Activated B cell treated with CpG ODN at 0.5 μM for 24 hours (primary cell): ENCODE measurements around the gene POC5. TPM values are rescaled to one million over a fixed set of nuclear protein-coding genes. Genes with fewer than 3 reads are reported as not detected.
A peak's percentile ranks its signal among the peaks of the same experiment; 100 is the strongest.

Source experiments
- ATAC-seq: fragments of 200-7000 bp; cut with Tn5 transposase; one replicate; pipeline ENCODE4 v1.10.0; 2021; ENCODE audit warnings: low read depth, mild to moderate bottlenecking, moderate library complexity
- CTCF ChIA-PET: fragments of 350-600 bp; sonication (Branson Sonifier 250); formaldehyde crosslinking; loops from one replicate; lab custom pipeline; 2021; ENCODE audit warnings: antibody characterized with exemption; lab: Charles Lee
- POLR2A ChIA-PET: fragments of 350-600 bp; sonication (Branson Sonifier 250); formaldehyde crosslinking; loops from one replicate; lab custom pipeline; 2021; ENCODE audit warnings: antibody characterized with exemption; lab: Charles Lee
- DNase-seq: peaks from one replicate; pipeline ENCODE4 v3.0.0; 2022
- H3K27ac Mint-ChIP-seq: one replicate; pipeline ENCODE4 v1.8.0; 2020; ENCODE audit warnings: mixed read lengths
- H3K27me3 Mint-ChIP-seq: one replicate; pipeline ENCODE4 v1.8.0; 2021; ENCODE audit warnings: mixed read lengths
- H3K36me3 Mint-ChIP-seq: one replicate; pipeline ENCODE4 v1.8.0; 2021; ENCODE audit warnings: low read depth, mixed read lengths
- H3K4me1 Mint-ChIP-seq: one replicate; pipeline ENCODE4 v1.8.0; 2021; ENCODE audit warnings: mixed read lengths
- H3K4me3 Mint-ChIP-seq: one replicate; pipeline ENCODE4 v1.8.0; 2020; ENCODE audit warnings: mild to moderate bottlenecking, mixed read lengths
- H3K9me3 Mint-ChIP-seq: one replicate; pipeline ENCODE4 v1.8.0; 2020; ENCODE audit warnings: mixed read lengths
- intact Hi-C: fragments of 100-400 bp; cut with micrococcal nuclease; formaldehyde crosslinking; loops from one replicate; pipeline ENCODE4 v1.15.1; 2024
- total RNA-seq: library from RNA; stranded (reverse); gene quantifications from 2 replicates; pipeline ENCODE4 v1.2.3, GENCODE V29; 2022
- TF ChIP-seq, protein P1 (sequence below): fragments of 200-600 bp; IDR thresholded peaks from one replicate; pipeline ENCODE4 v1.8.0; 2022; ENCODE audit warnings: antibody characterized with exemption, mild to moderate bottlenecking

Gene POC5
- total RNA-seq, 1 donor from 2014 or later: 29.8 TPM

DNA sequence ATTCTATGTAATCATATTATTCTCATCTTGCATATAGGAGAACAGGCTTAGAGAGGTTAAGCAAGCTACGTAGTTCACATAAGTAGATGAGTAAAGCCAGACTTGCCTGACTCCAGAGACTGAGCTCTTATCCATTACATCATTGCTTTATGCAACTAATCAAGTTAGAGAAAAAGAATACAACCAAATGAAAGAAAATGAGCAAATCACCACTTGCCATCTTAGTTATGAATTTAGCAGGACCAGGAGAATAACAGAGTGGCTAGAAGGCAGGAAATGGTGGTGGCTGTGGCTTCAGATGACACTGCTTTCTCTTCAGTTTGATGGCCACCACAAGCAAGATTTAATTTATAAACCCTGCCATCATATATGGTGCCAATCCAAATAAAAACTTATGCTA lies 26.6 kb downstream of the POC5 start:
- Mint-ChIP-seq H3K36me3 (peaks cover 72% of the 10 kb centered on the region), H3K27me3 (no peaks in the 10 kb centered on the region), H3K4me1 (no peaks in the 10 kb centered on the region), H3K4me3 (no peak overlapping the region), H3K27ac (no peak overlapping the region), H3K9me3 (no peaks in the 10 kb centered on the region)
- intact Hi-C loops: no loop called here
- POLR2A ChIA-PET: no interaction called here
- CTCF ChIA-PET: no interaction called here
- TF ChIP-seq, protein P1, sequence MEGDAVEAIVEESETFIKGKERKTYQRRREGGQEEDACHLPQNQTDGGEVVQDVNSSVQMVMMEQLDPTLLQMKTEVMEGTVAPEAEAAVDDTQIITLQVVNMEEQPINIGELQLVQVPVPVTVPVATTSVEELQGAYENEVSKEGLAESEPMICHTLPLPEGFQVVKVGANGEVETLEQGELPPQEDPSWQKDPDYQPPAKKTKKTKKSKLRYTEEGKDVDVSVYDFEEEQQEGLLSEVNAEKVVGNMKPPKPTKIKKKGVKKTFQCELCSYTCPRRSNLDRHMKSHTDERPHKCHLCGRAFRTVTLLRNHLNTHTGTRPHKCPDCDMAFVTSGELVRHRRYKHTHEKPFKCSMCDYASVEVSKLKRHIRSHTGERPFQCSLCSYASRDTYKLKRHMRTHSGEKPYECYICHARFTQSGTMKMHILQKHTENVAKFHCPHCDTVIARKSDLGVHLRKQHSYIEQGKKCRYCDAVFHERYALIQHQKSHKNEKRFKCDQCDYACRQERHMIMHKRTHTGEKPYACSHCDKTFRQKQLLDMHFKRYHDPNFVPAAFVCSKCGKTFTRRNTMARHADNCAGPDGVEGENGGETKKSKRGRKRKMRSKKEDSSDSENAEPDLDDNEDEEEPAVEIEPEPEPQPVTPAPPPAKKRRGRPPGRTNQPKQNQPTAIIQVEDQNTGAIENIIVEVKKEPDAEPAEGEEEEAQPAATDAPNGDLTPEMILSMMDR: no peak
- no peak for DNase-seq
- ATAC-seq: no peak

DNA sequence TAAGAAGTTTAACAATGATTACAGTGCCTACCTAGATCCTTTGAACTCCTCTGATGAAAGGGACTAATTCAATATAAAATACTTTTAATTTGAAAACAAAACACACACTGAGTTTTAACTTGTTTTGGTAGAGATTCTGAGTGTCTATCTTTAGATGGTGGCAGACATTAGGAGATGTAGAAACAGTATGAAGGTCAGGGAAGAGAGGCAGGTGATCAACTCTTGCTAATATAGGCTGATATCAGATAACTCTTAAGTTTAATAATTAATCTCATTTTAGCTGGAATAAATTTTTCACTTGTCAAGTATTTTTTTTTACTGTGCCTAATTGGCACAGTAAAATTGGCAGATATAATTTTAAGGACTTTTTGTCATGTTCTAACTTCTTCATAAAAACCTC lies 30.8 kb downstream of the POC5 start:
- no peaks in the 10 kb centered on the region for H3K27me3 Mint-ChIP-seq
- H3K4me3 Mint-ChIP-seq: no peak overlapping the region
- TF ChIP-seq, protein P1: no peak
- H3K36me3 Mint-ChIP-seq: peaks cover 64% of the 10 kb centered on the region
- CTCF ChIA-PET: no interaction called here
- no peak overlapping the region for H3K27ac Mint-ChIP-seq
- H3K9me3 Mint-ChIP-seq: no peaks in the 10 kb centered on the region
- ATAC-seq (no peak), DNase-seq (no peak)
- H3K4me1 Mint-ChIP-seq: no peaks in the 10 kb centered on the region
- POLR2A ChIA-PET: no interaction called here
- intact Hi-C loops: loop anchor here (10.0 kb wide), 2 partner anchors 302 to 922 kb away; partner anchors contain the start of genes GFM2 and NSA2

DNA sequence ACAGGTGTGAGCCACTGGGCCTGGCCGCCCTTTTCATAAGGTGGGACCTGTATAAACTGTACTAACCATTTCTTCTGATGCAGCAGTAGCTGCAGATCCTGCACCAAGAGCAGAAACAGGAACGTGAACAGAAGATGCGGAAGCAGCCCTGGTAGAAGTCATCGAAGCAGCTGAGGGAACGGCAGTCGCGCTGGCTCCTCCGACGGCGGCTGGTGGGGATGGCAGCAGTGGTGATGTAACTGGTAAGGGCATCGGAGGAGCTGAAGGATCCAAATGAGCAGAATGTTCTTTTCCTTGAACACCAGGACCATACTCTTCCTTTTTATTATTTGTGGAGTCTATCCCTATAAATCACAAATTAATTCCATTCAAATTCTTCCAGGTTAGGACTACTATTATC lies 32.1 kb downstream of the POC5 start:
- TF ChIP-seq, protein P1: no peak
- DNase-seq: no peak
- no peak overlapping the region for H3K4me3 Mint-ChIP-seq
- intact Hi-C loops: loop anchor here (10.0 kb wide), 2 partner anchors 300 to 920 kb away; partner anchors contain the start of genes GFM2 and NSA2
- CTCF ChIA-PET: no interaction called here
- no peaks in the 10 kb centered on the region for H3K4me1 Mint-ChIP-seq
- peaks cover 59% of the 10 kb centered on the region for H3K36me3 Mint-ChIP-seq
- no peaks in the 10 kb centered on the region for H3K9me3 Mint-ChIP-seq
- no peaks in the 10 kb centered on the region for H3K27me3 Mint-ChIP-seq
- POLR2A ChIA-PET: no interaction called here
- no peak for ATAC-seq
- no peak overlapping the region for H3K27ac Mint-ChIP-seq

DNA sequence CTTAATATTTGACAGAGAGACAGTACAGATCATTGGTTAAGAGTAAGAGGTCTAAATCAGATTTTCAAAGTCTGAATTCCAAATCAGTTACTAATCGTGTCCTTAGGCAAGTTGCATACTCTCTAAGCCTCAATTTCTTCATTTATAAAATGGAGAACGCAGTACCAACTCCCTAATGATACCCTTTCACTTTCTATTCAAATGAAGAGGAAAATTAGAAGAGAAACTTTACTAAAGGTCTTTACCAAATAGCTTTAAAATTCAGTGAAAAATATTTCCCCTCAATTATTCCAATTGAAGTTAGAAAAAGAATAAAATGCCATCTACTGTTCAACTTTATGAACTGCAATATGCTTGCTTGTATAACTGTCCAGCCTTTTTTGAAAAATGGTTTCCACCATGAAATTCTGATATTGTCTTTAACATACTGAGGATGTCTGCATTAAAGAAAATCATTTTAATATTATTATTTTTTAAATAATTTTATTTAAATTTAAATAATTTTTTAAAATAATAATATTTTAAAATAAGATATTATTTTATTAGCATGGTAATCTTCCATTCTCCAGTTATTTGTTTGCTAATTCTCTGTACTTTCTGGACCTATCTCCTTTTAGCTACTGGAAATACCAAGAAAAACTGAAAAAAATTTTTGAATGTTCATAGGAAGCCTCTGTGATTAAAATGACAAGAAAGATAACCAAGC lies 36.0 kb downstream of the POC5 start:
- intact Hi-C loops: loop anchor here (1.0 to 10.0 kb wide), 5 partner anchors 296 to 1778 kb away; partner anchors contain the start of genes ANKRD31, GFM2 and NSA2
- no peaks in the 10 kb centered on the region for H3K4me1 Mint-ChIP-seq
- no peak for DNase-seq

DNA sequence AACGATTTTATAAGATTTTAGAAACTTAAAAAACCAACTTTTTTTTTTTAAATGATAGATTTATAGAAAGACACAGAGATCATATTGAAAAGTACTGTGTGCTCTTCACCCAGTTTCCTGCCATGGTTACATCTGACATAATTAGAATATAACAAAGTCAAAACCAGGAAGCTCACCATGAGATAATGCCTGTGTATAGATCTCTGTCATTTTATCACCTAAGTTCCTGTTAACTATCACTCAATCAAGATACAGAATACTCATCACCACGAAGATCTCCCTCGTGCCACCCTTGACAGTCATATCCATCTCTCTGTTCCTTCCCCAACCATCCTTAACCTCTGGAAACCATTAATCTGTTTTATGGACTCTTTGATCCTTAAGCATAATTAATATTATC lies 39.1 kb downstream of the POC5 start:
- Mint-ChIP-seq H3K27ac (peak overlapping the region; percentile 10), H3K4me1 (no peaks in the 10 kb centered on the region), H3K4me3 (no peak overlapping the region), H3K9me3 (no peaks in the 10 kb centered on the region), H3K36me3 (peaks cover 41% of the 10 kb centered on the region), H3K27me3 (no peaks in the 10 kb centered on the region)
- DNase-seq: no peak
- no peak for ATAC-seq
- ChIA-PET POLR2A (no interaction called here), CTCF (no interaction called here)
- TF ChIP-seq, protein P1: no peak
- intact Hi-C loops: loop anchor here (10.0 kb wide), 1 partner anchor 103 kb away; no protein-coding TSS in a partner anchor

More for the DNA sequence above, 36.0 kb downstream of the POC5 start:
- ATAC-seq: peak; percentile 45
- no peak overlapping the region for H3K4me3 Mint-ChIP-seq
- H3K27ac Mint-ChIP-seq: no peak overlapping the region
- H3K27me3 Mint-ChIP-seq: no peaks in the 10 kb centered on the region
- TF ChIP-seq, protein P1: peak; percentile 82
- H3K9me3 Mint-ChIP-seq: no peaks in the 10 kb centered on the region
- CTCF ChIA-PET: interaction anchor here (0.6 to 6.0 kb wide), 11 partner anchors 13 to 633 kb away, joined by 3 to 65 read pairs (median 5); partner anchors contain the start of genes ANKRD31 and HMGCR
- peaks cover 43% of the 10 kb centered on the region for H3K36me3 Mint-ChIP-seq
- POLR2A ChIA-PET: interaction anchor here (1.0 kb wide), 1 partner anchor 170 kb away, joined by 7 read pairs; the partner anchor contains the start of genes CERT1 and POLK
